NCI-H2227 (cell line): ENCODE measurements around the gene CCDC134.
"Not testable (repeated sequence)": the region's sequence is repeated elsewhere in the genome, so short reads cannot be mapped to it uniquely, and the experiment has no call there.

Source experiments
- DNase-seq: peaks from one replicate; lab custom pipeline; 2025; ENCODE audit not compliant: unreplicated experiment; lab: John Stamatoyannopoulos, UW

The CCDC134 gene

GRCh38 chr22:41822317-41823057 lies 22.0 kb downstream of the CCDC134 start:
- DNase-seq: peak; percentile 43

- peak; percentile 14 for DNase-seq
Observed at GRCh38 chr22:41823797-41824196, 23.3 kb downstream of the CCDC134 start.

- DNase-seq: no peak
Observed at GRCh38 chr22:41825376-41825775, 24.9 kb downstream of the CCDC134 start.

- no peak for DNase-seq
Observed at GRCh38 chr22:41826021-41826420, 25.5 kb downstream of the CCDC134 start.

- no peak for DNase-seq
Observed at GRCh38 chr22:41826430-41827383, 26.2 kb downstream of the CCDC134 start.

GRCh38 chr22:41827671-41828070 lies 27.2 kb downstream of the CCDC134 start:
- DNase-seq: no peak

GRCh38 chr22:41828516-41828915 lies 28.0 kb downstream of the CCDC134 start:
- DNase-seq: no peak

GRCh38 chr22:41830174-41830573 lies 29.7 kb downstream of the CCDC134 start:
- DNase-seq: no peak

GRCh38 chr22:41831383-41831782 lies 30.9 kb downstream of the CCDC134 start:
- DNase-seq: peak; percentile 20

- DNase-seq: peak; percentile 49
Observed at GRCh38 chr22:41831828-41832552, 31.5 kb downstream of the CCDC134 start.

GRCh38 chr22:41832553-41833368 lies 32.3 kb downstream of the CCDC134 start, which contains the start of gene SREBF2:
TSS of gene SREBF2 (plus strand) at chr22:41833105. CDS start at chr22:41833271, 166 bp downstream.
- DNase-seq: peak; percentile 98

- DNase-seq: peak; percentile 47
Observed at GRCh38 chr22:41833369-41834004, 33.0 kb downstream of the CCDC134 start.

GRCh38 chr22:41834005-41834944 lies 33.8 kb downstream of the CCDC134 start:
- DNase-seq: no peak

GRCh38 chr22:41835462-41835861 lies 35.0 kb downstream of the CCDC134 start:
- not testable (repeated sequence) for DNase-seq

GRCh38 chr22:41836551-41836950 lies 36.1 kb downstream of the CCDC134 start:
- DNase-seq: no peak

- DNase-seq: no peak
Observed at GRCh38 chr22:41838842-41839618, 38.6 kb downstream of the CCDC134 start.

- no peak for DNase-seq
Observed at GRCh38 chr22:41840216-41840615, 39.7 kb downstream of the CCDC134 start.
